HepG2 (cell line): ENCODE data around the gene ZNRD2. TPM values are rescaled to one million over a fixed set of nuclear protein-coding genes. Genes with fewer than 3 reads are reported as not detected.

Experiments
- ETV5 ChIP-seq: IDR thresholded peaks from 2 replicates; pipeline ENCODE4 v1.6.1; 2018; ENCODE audit warnings: missing biosample characterization, missing genetic modification reagents, inconsistent platforms, borderline replicate concordance
- FLYWCH1 ChIP-seq: sonication (generic); formaldehyde crosslinking; IDR thresholded peaks from 2 replicates; pipeline ENCODE4 v1.8.1; 2023; ENCODE audit warnings: mild to moderate bottlenecking, missing genetic modification reagents
- FOXK2 ChIP-seq: fragments of 450-650 bp; IDR thresholded peaks from 2 replicates; pipeline ENCODE4 v1.6.1; 2016
- FOXO1 ChIP-seq: sonication (generic); formaldehyde crosslinking; IDR thresholded peaks from 2 replicates; pipeline ENCODE4 v1.4.0; 2020; ENCODE audit warnings: missing genetic modification reagents
- GMEB2 ChIP-seq: IDR thresholded peaks from 2 replicates; pipeline ENCODE4 v1.6.1; 2016; ENCODE audit warnings: missing biosample characterization, missing genetic modification reagents, low read depth
- HNF4A ChIP-seq: sonication (generic); formaldehyde crosslinking; IDR thresholded peaks from 2 replicates; pipeline ENCODE4 v1.4.0; 2020; ENCODE audit warnings: missing genetic modification reagents
- HNRNPH1 ChIP-seq: fragments of 200-400 bp; formaldehyde crosslinking; optimal IDR thresholded peaks from 2 replicates; pipeline ENCODE3; 2017; ENCODE audit warnings: mild to moderate bottlenecking, low read depth, low read length
- NR1H2 ChIP-seq: sonication (generic); formaldehyde crosslinking; IDR thresholded peaks from 2 replicates; pipeline ENCODE4 v1.8.1; 2022; ENCODE audit warnings: low read depth, missing genetic modification reagents, borderline replicate concordance
- NR2F6 ChIP-seq, 2 experiments: IDR thresholded peaks; 2 replicates each; pipeline ENCODE4 v1.6.1; 2016; ENCODE audit warnings: antibody characterized with exemption in 1 of 2, mild to moderate bottlenecking in 1 of 2
- RFX1 ChIP-seq: fragments of 450-650 bp; IDR thresholded peaks from 2 replicates; pipeline ENCODE4 v1.6.1; 2017
- SMC3 ChIP-seq: IDR thresholded peaks from 2 replicates; pipeline ENCODE4 v1.6.1; 2011; ENCODE audit warnings: low read length, improper control_type of control experiment
- TEAD3 ChIP-seq: optimal IDR thresholded peaks from 2 replicates; pipeline ENCODE3; 2016; ENCODE audit warnings: borderline replicate concordance
- ZFP82 ChIP-seq: sonication (generic); formaldehyde crosslinking; IDR thresholded peaks from 2 replicates; pipeline ENCODE4 v1.5.1; 2020; ENCODE audit warnings: mild to moderate bottlenecking, missing genetic modification reagents, borderline replicate concordance
- ZNF281 ChIP-seq: sonication (generic); formaldehyde crosslinking; IDR thresholded peaks from 2 replicates; pipeline ENCODE4 v1.4.0; 2020; ENCODE audit warnings: missing genetic modification reagents, borderline replicate concordance
- ZNF746 ChIP-seq: sonication (generic); formaldehyde crosslinking; IDR thresholded peaks from 2 replicates; pipeline ENCODE4 v1.8.0; 2022; ENCODE audit warnings: mild to moderate bottlenecking, missing genetic modification reagents
- ZSCAN31 ChIP-seq: sonication (generic); formaldehyde crosslinking; IDR thresholded peaks from 2 replicates; pipeline ENCODE4 v1.5.0; 2020; ENCODE audit warnings: low read depth, mild to moderate bottlenecking, missing genetic modification reagents
- polyA plus RNA-seq, 8 experiments: library from polyadenylated mRNA; depleted of rRNA in 3 of 8; stranded (reverse) in 7 of 8; unstranded in 1 of 8; fragments of >200 nt; fragmentation: Illumina TruSeq in 4 of 8; extraction: Trizol in 4 of 8; gene quantifications; 2 replicates each; pipeline versions ENCODE4 v1.2.1 to v1.2.3, GENCODE V29; 2011 to 2016; ENCODE audit warnings: low read depth in 4 of 8, missing spikeins in 1 of 8, mixed read lengths in 1 of 8; ENCODE audit not compliant: insufficient read depth in 1 of 8
- total RNA-seq, 5 experiments: library from RNA; depleted of rRNA; stranded (reverse); fragments of >200 nt; fragmentation: Illumina TruSeq; extraction: Trizol; gene quantifications; 2 replicates each; pipeline ENCODE4 v1.2.3, GENCODE V29; 2016; ENCODE audit warnings: low read depth in 1 of 5
- TF ChIP-seq, protein P1 (sequence below): sonication (generic); formaldehyde crosslinking; IDR thresholded peaks from 2 replicates; pipeline ENCODE4 v1.5.0; 2020; ENCODE audit warnings: missing genetic modification reagents
- TF ChIP-seq, protein P2 (sequence below): sonication (generic); formaldehyde crosslinking; IDR thresholded peaks from 2 replicates; pipeline ENCODE4 v1.4.0; 2020; ENCODE audit warnings: mild to moderate bottlenecking, missing genetic modification reagents
- TF ChIP-seq, protein P3 (sequence below): IDR thresholded peaks from 2 replicates; pipeline ENCODE4 v1.6.1; 2016; ENCODE audit warnings: missing compliant biosample characterization, missing genetic modification reagents, borderline replicate concordance

The ZNRD2 gene
- total and polyA plus RNA-seq, 2 of the 13 experiments (the other 11 are each of a cell fraction or from before 2014, with no cell fraction given), result 29.2 to 34.0 TPM

GRCh38 chr11:65576867-65577755, 6.8 kb downstream of the ZNRD2 start (continued):
- TF ChIP-seq GMEB2 (CRISPR knock-in tag) (no peak), ZNF746 (CRISPR knock-in tag) (no peak), FOXO1 (0 out of 2 replicates have a peak, but pooled peaks have one; percentile 23), ZFP82 (CRISPR knock-in tag) (no peak), HNF4A (CRISPR knock-in tag) (peak; percentile 51), ZNF281 (CRISPR knock-in tag) (peak; percentile 21; the same call in 1 of the 2 replicates), RFX1 (no peak), ZSCAN31 (CRISPR knock-in tag) (no peak), TEAD3 (CRISPR knock-in tag) (peak; percentile 17), HNRNPH1 (no peak), FLYWCH1 (no peak), FOXK2 (no peak), SMC3 (no peak), NR2F6 (IDR thresholded peaks at IDR 0.05) (peak; percentile 38; the same call in 1 of the 2 replicates), NR2F6 (CRISPR knock-in tag; IDR thresholded peaks at IDR 0.05) (peak; percentile 62), NR1H2 (CRISPR knock-in tag) (no peak), ETV5 (CRISPR knock-in tag) (peak; percentile 12; the same call in 1 of the 2 replicates)
- TF ChIP-seq, protein P1, sequence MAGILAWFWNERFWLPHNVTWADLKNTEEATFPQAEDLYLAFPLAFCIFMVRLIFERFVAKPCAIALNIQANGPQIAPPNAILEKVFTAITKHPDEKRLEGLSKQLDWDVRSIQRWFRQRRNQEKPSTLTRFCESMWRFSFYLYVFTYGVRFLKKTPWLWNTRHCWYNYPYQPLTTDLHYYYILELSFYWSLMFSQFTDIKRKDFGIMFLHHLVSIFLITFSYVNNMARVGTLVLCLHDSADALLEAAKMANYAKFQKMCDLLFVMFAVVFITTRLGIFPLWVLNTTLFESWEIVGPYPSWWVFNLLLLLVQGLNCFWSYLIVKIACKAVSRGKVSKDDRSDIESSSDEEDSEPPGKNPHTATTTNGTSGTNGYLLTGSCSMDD (CRISPR knock-in tag), result no peak
- TF ChIP-seq, protein P2, sequence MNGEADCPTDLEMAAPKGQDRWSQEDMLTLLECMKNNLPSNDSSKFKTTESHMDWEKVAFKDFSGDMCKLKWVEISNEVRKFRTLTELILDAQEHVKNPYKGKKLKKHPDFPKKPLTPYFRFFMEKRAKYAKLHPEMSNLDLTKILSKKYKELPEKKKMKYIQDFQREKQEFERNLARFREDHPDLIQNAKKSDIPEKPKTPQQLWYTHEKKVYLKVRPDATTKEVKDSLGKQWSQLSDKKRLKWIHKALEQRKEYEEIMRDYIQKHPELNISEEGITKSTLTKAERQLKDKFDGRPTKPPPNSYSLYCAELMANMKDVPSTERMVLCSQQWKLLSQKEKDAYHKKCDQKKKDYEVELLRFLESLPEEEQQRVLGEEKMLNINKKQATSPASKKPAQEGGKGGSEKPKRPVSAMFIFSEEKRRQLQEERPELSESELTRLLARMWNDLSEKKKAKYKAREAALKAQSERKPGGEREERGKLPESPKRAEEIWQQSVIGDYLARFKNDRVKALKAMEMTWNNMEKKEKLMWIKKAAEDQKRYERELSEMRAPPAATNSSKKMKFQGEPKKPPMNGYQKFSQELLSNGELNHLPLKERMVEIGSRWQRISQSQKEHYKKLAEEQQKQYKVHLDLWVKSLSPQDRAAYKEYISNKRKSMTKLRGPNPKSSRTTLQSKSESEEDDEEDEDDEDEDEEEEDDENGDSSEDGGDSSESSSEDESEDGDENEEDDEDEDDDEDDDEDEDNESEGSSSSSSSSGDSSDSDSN (CRISPR knock-in tag), result peak; percentile 80
- TF ChIP-seq, protein P3, sequence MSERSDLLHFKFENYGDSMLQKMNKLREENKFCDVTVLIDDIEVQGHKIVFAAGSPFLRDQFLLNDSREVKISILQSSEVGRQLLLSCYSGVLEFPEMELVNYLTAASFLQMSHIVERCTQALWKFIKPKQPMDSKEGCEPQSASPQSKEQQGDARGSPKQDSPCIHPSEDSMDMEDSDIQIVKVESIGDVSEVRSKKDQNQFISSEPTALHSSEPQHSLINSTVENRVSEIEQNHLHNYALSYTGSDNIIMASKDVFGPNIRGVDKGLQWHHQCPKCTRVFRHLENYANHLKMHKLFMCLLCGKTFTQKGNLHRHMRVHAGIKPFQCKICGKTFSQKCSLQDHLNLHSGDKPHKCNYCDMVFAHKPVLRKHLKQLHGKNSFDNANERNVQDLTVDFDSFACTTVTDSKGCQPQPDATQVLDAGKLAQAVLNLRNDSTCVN, result no peak
